ENCODE data around the gene AARS2.

DNA sequence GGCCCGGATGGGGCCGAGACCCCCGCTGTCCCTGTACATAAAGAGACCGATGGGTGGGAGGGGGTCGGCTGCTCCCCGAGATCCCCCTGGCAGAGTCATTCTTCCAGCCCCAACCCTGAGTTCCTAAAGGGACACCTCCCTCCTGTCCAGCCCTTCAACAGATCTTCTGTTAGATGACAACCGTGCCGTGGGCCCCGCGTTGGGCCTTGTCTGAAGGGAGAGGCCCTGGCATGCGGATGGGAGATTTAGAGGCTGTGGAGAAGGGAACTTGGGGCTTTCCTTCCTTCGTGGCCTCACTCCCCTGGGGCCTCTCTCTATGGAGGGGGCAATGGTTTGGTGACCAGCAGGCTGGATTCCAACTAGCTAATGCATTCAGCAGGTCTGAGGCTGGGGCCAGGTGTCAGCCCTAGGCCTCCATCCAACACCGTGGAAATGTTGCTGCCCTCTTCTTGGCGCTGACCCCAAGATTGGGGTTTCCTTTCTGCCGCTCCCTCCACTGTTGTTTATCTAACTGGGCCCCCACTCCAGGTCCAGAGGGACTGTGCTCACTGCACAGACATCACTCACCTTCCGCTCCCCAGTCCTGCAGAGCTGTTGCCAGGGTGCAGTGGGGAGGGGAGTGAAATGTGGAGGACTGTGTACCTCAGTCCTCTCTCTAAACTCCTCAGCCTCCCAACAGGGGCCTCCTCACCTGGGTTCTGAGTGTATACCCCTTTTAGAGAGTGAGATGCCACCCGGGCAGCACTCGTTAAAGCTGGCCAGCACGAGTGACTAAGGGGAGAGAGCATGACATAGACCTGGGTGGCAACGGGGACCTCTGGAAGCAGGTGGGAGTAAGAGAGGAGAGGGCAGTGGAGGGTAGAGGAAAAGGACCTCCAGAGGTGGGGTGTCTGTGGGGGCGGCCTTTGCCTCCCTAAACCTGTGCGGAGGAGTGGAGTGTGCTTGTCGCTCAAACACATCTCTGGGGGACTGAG lies 36.2 kb downstream of the AARS2 start:
- TF ChIP-seq, protein P1, sequence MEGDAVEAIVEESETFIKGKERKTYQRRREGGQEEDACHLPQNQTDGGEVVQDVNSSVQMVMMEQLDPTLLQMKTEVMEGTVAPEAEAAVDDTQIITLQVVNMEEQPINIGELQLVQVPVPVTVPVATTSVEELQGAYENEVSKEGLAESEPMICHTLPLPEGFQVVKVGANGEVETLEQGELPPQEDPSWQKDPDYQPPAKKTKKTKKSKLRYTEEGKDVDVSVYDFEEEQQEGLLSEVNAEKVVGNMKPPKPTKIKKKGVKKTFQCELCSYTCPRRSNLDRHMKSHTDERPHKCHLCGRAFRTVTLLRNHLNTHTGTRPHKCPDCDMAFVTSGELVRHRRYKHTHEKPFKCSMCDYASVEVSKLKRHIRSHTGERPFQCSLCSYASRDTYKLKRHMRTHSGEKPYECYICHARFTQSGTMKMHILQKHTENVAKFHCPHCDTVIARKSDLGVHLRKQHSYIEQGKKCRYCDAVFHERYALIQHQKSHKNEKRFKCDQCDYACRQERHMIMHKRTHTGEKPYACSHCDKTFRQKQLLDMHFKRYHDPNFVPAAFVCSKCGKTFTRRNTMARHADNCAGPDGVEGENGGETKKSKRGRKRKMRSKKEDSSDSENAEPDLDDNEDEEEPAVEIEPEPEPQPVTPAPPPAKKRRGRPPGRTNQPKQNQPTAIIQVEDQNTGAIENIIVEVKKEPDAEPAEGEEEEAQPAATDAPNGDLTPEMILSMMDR (conservative IDR thresholded peaks at IDR 0.05), result no peak
- no peak for TF ChIP-seq EZH2 (IDR thresholded peaks at IDR 0.05; ENCODE audit: low read depth)
